HG03558 (cell line): Measurements from ENCODE around the gene CFTR.
"Not testable (repeated sequence)": the region's sequence is repeated elsewhere in the genome, so short reads cannot be mapped to it uniquely, and the experiment has no call there.

Experiments used
- ATAC-seq: cut with Tn5 transposase; IDR thresholded peaks from one replicate; pipeline ENCODE4 v1.9.1; 2021; ENCODE audit warnings: moderate number of reproducible peaks; ENCODE audit not compliant: unreplicated experiment; ENCODE audit errors: extremely low read depth

CFTR gene

GRCh38 chr7:117493460-117493859, 13.6 kb downstream of the CFTR start:
- ATAC-seq = no peak

GRCh38 chr7:117495308-117495707, 15.5 kb downstream of the CFTR start:
- no peak for ATAC-seq

- ATAC-seq = no peak
These were observed 22.5 kb downstream of the CFTR start for GRCh38 chr7:117502331-117502730.

GRCh38 chr7:117505238-117505637, 25.4 kb downstream of the CFTR start:
- no peak for ATAC-seq

- no peak for ATAC-seq
These were observed 28.9 kb downstream of the CFTR start for GRCh38 chr7:117508676-117509075.

- not testable (repeated sequence) for ATAC-seq
These were observed 37.4 kb downstream of the CFTR start for GRCh38 chr7:117517194-117517593.

- ATAC-seq = no peak
These were observed 50.6 kb downstream of the CFTR start for GRCh38 chr7:117530390-117530789.

GRCh38 chr7:117531595-117532244, 51.9 kb downstream of the CFTR start:
- no peak for ATAC-seq

- ATAC-seq = no peak
These were observed 58.2 kb downstream of the CFTR start for GRCh38 chr7:117538053-117538452.

- no peak for ATAC-seq
These were observed 64.2 kb downstream of the CFTR start for GRCh38 chr7:117544061-117544460.

- no peak for ATAC-seq
These were observed 68.2 kb downstream of the CFTR start for GRCh38 chr7:117548035-117548434.

GRCh38 chr7:117550625-117551024, 70.8 kb downstream of the CFTR start:
- no peak for ATAC-seq

- no peak for ATAC-seq
These were observed 72.8 kb downstream of the CFTR start for GRCh38 chr7:117552660-117553059.

- no peak for ATAC-seq
These were observed 75.4 kb downstream of the CFTR start for GRCh38 chr7:117555260-117555659.

- no peak for ATAC-seq
These were observed 79.6 kb downstream of the CFTR start for GRCh38 chr7:117559391-117559790.

- no peak for ATAC-seq
These were observed 80.2 kb downstream of the CFTR start for GRCh38 chr7:117560030-117560429.

- no peak for ATAC-seq
These were observed 82.9 kb downstream of the CFTR start for GRCh38 chr7:117562759-117563158.

- ATAC-seq = no peak
These were observed 84.3 kb downstream of the CFTR start for GRCh38 chr7:117564080-117564479.

- no peak for ATAC-seq
These were observed 84.8 kb downstream of the CFTR start for GRCh38 chr7:117564627-117565026.

GRCh38 chr7:117565226-117565625, 85.4 kb downstream of the CFTR start:
- ATAC-seq = no peak

GRCh38 chr7:117567781-117568180, 88.0 kb downstream of the CFTR start:
- ATAC-seq = no peak

- ATAC-seq = no peak
These were observed 93.2 kb downstream of the CFTR start for GRCh38 chr7:117572856-117573620.
